ENCODE data around the gene VDAC2. TPM values are rescaled to one million over a fixed set of nuclear protein-coding genes. Genes with fewer than 3 reads are reported as not detected.

Gene VDAC2
- total RNA-seq, 4 donors from 2014 or later, result 133 to 163 (median 149) TPM

GRCh38 chr10:75191821-75192568 lies 18.6 kb upstream of the VDAC2 start:
- TF ChIP-seq, protein P1, sequence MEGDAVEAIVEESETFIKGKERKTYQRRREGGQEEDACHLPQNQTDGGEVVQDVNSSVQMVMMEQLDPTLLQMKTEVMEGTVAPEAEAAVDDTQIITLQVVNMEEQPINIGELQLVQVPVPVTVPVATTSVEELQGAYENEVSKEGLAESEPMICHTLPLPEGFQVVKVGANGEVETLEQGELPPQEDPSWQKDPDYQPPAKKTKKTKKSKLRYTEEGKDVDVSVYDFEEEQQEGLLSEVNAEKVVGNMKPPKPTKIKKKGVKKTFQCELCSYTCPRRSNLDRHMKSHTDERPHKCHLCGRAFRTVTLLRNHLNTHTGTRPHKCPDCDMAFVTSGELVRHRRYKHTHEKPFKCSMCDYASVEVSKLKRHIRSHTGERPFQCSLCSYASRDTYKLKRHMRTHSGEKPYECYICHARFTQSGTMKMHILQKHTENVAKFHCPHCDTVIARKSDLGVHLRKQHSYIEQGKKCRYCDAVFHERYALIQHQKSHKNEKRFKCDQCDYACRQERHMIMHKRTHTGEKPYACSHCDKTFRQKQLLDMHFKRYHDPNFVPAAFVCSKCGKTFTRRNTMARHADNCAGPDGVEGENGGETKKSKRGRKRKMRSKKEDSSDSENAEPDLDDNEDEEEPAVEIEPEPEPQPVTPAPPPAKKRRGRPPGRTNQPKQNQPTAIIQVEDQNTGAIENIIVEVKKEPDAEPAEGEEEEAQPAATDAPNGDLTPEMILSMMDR (IDR thresholded peaks at IDR 0.05; ENCODE audit: low read depth), result no peak

GRCh38 chr10:75195035-75195763 lies 15.4 kb upstream of the VDAC2 start:
- TF ChIP-seq, protein P1 (IDR thresholded peaks at IDR 0.05; ENCODE audit: low read depth), result no peak

DNA sequence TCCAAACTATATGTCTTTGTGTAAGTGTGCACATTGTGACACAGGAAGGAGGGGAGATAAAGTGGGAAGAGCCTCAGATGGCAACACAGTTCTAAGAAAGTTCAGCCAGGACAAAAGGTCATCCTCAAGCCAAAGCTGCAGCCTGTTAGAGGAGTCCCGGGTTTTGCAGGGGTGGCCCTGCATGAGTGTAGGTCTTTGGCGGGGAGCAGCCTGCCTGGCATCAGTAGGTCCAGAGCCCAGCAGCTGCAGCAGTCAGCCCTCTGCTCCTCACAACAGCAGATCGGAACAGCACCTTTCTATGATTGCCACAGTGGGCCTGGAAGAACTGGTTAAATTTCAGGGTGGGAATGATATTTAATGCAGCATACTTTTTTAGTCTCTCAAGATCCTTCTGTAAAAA lies 13.5 kb upstream of the VDAC2 start:
- TF ChIP-seq, protein P1 (IDR thresholded peaks at IDR 0.05; ENCODE audit: low read depth), result no peak

GRCh38 chr10:75197906-75198305 lies 12.7 kb upstream of the VDAC2 start:
- TF ChIP-seq, protein P1 (IDR thresholded peaks at IDR 0.05; ENCODE audit: low read depth), result no peak

DNA sequence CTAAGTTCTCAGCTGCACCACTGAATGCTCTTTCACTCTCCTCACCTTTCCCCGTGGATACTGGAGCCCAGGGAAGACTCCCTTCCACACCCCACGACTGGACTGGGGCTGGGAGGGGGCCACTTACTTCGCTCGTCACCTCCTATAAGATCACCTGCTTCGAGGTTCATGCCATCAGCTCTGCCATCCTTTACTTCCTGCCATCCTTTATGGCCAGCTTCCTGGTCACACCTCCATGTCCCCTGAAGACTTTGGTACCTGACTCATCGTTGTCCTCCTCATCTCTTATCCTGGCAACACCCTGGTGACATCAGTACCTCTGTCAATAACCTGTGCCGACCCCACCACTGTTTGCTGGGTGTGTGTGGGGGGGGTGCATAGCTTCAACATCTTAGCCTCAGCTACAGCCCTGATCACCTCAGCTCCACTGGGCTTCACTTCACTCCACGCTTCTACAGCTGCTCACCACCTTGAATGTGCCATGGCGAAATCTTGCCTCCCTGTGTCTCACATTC lies 8.7 kb upstream of the VDAC2 start:
- TF ChIP-seq, protein P1 (IDR thresholded peaks at IDR 0.05; ENCODE audit: low read depth), result no peak

DNA sequence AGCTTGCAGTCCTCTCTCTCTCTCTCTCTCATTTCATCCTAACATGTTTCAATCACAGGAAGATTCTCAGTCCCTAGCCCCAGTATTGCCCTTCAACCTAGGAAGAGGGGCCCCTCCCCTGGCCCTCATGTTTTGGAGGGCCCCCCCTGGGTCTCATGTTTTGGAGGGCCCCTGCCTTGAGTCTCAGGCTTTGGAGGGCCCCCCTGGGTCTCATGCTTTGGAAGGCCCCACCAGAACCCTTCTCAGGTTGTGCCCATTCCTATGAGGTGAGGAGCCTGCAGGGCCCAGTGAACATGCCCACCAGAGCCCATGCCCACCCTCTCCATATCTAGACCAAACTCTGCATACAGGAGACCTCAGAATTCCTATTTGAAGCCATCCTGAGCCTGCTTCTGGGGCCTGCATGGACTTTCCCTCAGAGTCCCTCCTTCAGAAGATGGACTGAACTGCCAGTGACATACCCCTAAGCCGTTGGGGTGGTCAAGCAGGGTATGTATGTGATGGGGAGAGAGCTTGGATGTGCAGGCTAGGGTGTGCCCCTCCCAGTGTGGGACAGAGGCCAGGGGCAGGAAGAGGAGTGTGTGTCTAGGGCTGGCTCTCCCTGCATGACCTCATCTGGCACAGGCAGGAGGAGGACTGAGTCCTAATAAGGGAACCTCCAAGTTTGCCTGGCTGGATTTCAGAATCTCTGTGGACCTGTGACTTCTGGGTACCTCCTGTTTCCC lies 8.1 kb upstream of the VDAC2 start:
- TF ChIP-seq, protein P1 (IDR thresholded peaks at IDR 0.05; ENCODE audit: low read depth), result no peak

- TF ChIP-seq, protein P1 (IDR thresholded peaks at IDR 0.05; ENCODE audit: low read depth), result no peak
These were observed 6.9 kb upstream of the VDAC2 start for GRCh38 chr10:75203724-75204123.
